ENCODE measurements around the gene RAB38.

DNA sequence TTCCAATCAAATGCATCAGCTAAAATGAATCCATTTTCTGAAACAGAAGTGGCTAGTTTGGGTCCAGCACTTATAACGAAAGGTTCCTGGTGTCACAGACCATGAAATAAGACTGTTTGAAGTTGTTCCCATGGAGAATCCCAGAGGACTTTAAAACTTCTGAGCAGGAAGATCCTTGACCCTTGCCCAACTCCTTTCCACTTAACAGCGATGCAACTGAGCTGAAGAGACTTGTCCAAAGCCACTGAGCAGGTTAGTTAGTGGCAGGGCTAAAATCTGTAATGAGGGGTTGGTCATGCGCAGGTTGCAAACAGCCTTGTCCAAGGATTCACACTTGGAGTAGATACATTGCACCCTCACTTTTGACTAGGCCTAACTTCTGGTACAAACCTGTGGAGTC, 1.3 kb downstream of the RAB38 start:
- TF ChIP-seq, protein P1, sequence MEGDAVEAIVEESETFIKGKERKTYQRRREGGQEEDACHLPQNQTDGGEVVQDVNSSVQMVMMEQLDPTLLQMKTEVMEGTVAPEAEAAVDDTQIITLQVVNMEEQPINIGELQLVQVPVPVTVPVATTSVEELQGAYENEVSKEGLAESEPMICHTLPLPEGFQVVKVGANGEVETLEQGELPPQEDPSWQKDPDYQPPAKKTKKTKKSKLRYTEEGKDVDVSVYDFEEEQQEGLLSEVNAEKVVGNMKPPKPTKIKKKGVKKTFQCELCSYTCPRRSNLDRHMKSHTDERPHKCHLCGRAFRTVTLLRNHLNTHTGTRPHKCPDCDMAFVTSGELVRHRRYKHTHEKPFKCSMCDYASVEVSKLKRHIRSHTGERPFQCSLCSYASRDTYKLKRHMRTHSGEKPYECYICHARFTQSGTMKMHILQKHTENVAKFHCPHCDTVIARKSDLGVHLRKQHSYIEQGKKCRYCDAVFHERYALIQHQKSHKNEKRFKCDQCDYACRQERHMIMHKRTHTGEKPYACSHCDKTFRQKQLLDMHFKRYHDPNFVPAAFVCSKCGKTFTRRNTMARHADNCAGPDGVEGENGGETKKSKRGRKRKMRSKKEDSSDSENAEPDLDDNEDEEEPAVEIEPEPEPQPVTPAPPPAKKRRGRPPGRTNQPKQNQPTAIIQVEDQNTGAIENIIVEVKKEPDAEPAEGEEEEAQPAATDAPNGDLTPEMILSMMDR (IDR thresholded peaks at IDR 0.05): no peak
- no peak for TF ChIP-seq ZFX (IDR thresholded peaks at IDR 0.05; ENCODE audit: borderline replicate concordance)
